GM19239 (cell line): ENCODE results near the gene TEPSIN.
"Not testable (repeated sequence)": the region's sequence is repeated elsewhere in the genome, so short reads cannot be mapped to it uniquely, and the experiment has no call there.

Experiments used
- DNase-seq: peaks from one replicate; pipeline ENCODE4 v3.0.0; 2011; ENCODE audit warnings: low spot score; ENCODE audit not compliant: insufficient read length
- FAIRE-seq: peaks from 2 replicates; lab custom pipeline; 2011; peaks lifted over from hg19 to GRCh38; lab: Jason Lieb, UNC

Gene TEPSIN

GRCh38 chr17:81238490-81238814 lies 403 bp downstream of the TEPSIN start:
- DNase-seq = no peak

GRCh38 chr17:81237591-81238489 lies 1.0 kb downstream of the TEPSIN start:
- no peak for DNase-seq
- FAIRE-seq = no peak

More at GRCh38 chr17:81238490-81238814, 403 bp downstream of the TEPSIN start:
- no peak for FAIRE-seq

GRCh38 chr17:81236784-81237183 lies 2.1 kb downstream of the TEPSIN start:
- FAIRE-seq = no peak
- no peak for DNase-seq

GRCh38 chr17:81235822-81236740 lies 2.8 kb downstream of the TEPSIN start:
- no peak for DNase-seq
- FAIRE-seq = no peak

- FAIRE-seq = no peak
These were observed 3.7 kb downstream of the TEPSIN start for GRCh38 chr17:81234940-81235821.

GRCh38 chr17:81234506-81234855 lies 4.4 kb downstream of the TEPSIN start:
- FAIRE-seq = no peak
- no peak for DNase-seq

More at GRCh38 chr17:81234940-81235821, 3.7 kb downstream of the TEPSIN start:
- no peak for DNase-seq

- no peak for DNase-seq
- no peak for FAIRE-seq
These were observed 4.9 kb downstream of the TEPSIN start for GRCh38 chr17:81233811-81234505.

GRCh38 chr17:81233316-81233715 lies 5.5 kb downstream of the TEPSIN start:
- DNase-seq (no peak), FAIRE-seq (no peak)

GRCh38 chr17:81232616-81233241 lies 6.1 kb downstream of the TEPSIN start:
- DNase-seq (no peak), FAIRE-seq (no peak)

- FAIRE-seq = no peak
- DNase-seq = no peak
These were observed 6.9 kb downstream of the TEPSIN start for GRCh38 chr17:81231766-81232581.

GRCh38 chr17:81231121-81231645 lies 7.7 kb downstream of the TEPSIN start:
- FAIRE-seq = no peak

GRCh38 chr17:81230043-81230820 lies 8.6 kb downstream of the TEPSIN start:
- no peak for FAIRE-seq
- DNase-seq = no peak

More at GRCh38 chr17:81231121-81231645, 7.7 kb downstream of the TEPSIN start:
- no peak for DNase-seq

- FAIRE-seq = no peak
- DNase-seq = no peak
These were observed 9.3 kb downstream of the TEPSIN start for GRCh38 chr17:81229666-81229920.

- no peak for FAIRE-seq
- no peak for DNase-seq
These were observed 9.8 kb downstream of the TEPSIN start for GRCh38 chr17:81228834-81229665.

- no peak for DNase-seq
- FAIRE-seq = peak; percentile 73
These were observed 10.4 kb downstream of the TEPSIN start for GRCh38 chr17:81228420-81228819.

- DNase-seq = not testable (repeated sequence)
- FAIRE-seq = peak; percentile 66
These were observed 11.2 kb downstream of the TEPSIN start for GRCh38 chr17:81227630-81228029.

- DNase-seq (no peak), FAIRE-seq (no peak)
These were observed 15.1 kb downstream of the TEPSIN start for GRCh38 chr17:81223762-81224130.
